PFSK-1 (cell line): ENCODE measurements around the gene TNFAIP8L1.

ENCODE experiments used
- POLR2AphosphoS5 ChIP-seq: IDR thresholded peaks from 2 replicates; pipeline ENCODE4 v1.6.1; 2012; ENCODE audit warnings: low read depth, mild to moderate bottlenecking, control low read depth, low read length, moderate library complexity
- SIN3A ChIP-seq: IDR thresholded peaks from 2 replicates; pipeline ENCODE4 v1.6.1; 2012; ENCODE audit warnings: mild to moderate bottlenecking, low read length, moderate library complexity, borderline replicate concordance; ENCODE audit not compliant: insufficient read depth

DNA sequence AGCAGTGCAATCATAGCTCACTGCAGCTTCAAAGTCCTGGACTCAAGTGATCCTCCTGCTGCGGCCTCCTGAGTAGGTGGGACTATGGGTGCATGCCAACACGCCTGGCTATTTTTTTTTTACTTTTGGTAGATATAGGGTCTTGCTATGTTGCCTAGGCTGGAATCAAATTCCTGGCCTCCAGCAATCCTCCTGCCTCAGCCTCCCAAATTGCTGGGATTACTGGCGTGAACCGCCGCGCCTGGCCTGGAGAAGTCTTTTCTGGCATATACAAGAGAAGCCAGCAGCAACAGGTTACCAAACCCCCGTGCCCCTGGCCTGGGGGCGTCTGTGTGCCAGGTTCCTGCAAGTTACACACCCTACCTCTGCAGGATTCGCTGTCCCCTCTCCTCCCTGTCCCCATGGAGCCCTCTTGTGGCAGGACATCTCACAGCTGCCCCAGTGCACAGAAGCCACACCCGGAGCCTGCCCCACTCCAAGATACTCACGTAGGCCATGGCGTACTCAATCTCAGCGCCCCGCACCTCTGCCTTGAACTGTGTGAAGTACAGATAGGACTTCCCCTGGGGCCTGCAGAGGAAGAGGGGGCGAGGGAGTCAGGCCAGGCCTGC, 21.0 kb downstream of the TNFAIP8L1 start:
- TF ChIP-seq SIN3A, result no peak
- TF ChIP-seq POLR2AphosphoS5, result no peak
